ENCODE results near the gene TLK1. TPM values are rescaled to one million over a fixed set of nuclear protein-coding genes. Genes with fewer than 3 reads are reported as not detected.

Gene TLK1
- total and polyA plus RNA-seq, 10 of the 15 experiments (the other 5 are each of a cell fraction or from before 2014, with no cell fraction given): 25.1 to 126 (median 57.3) TPM

GRCh38 chr2:170963386-170963785 lies 197.3 kb downstream of the TLK1 start:
- ChIA-PET RAD21 (ENCODE audit: unreplicated experiment) (no interaction called here), SMC1A (ENCODE audit: uncharacterized antibody, unreplicated experiment) (no interaction called here), POLR2A (no interaction called here), CTCF (no interaction called here)
- Histone ChIP-seq H3K36me3 (ENCODE audit: control insufficient read depth in 2 of 2, insufficient read depth in 2 of 2, low read length in 1 of 2) (peaks cover 16 to 44% of the 10 kb centered on the region in 2 experiments), H3K9ac (ENCODE audit: control insufficient read depth, insufficient read depth, low read length) (no peak overlapping the region), H3K27me3 (replicated peaks in 1 of 2; ENCODE audit: control insufficient read depth in 2 of 2, insufficient read depth in 2 of 2, low read length in 1 of 2) (no peaks in the 10 kb centered on the region), H3K9me3 (replicated peaks; ENCODE audit: control insufficient read depth, insufficient read depth, low read length) (no peaks in the 10 kb centered on the region), H3K4me1 (ENCODE audit: control insufficient read depth, insufficient read depth, low read length) (no peaks in the 10 kb centered on the region), H3K79me2 (ENCODE audit: control insufficient read depth, insufficient read depth, low read length) (no peaks in the 10 kb centered on the region), H4K20me1 (ENCODE audit: control insufficient read depth, insufficient read depth) (no peaks in the 10 kb centered on the region), H3K27ac (ENCODE audit: control insufficient read depth, insufficient read depth) (no peak overlapping the region), H2AFZ (ENCODE audit: control insufficient read depth, low read depth, low read length) (no peak overlapping the region), H3K4me3 (no peak overlapping the region), H3K4me2 (ENCODE audit: control insufficient read depth, insufficient read depth) (no peak overlapping the region)
- in situ Hi-C loops (cut with MboI): loop anchor here (25.0 kb wide), 1 partner anchor 474 kb away; the partner anchor contains the start of genes DCAF17 and METTL8
- ATAC-seq: no peak
- DNase-seq (ENCODE audit: low read depth, low spot score): no peak
- no peak for FAIRE-seq
- no TSS peak for BruUV-seq (replicated peaks)
- 96% methylated on average over 2 of the region's 5 CpGs for WGBS (ENCODE audit: insufficient coverage, insufficient replicate concordance, low lambda C conversion rate, missing lambda C conversion rate)
- TF ChIP-seq BHLHE40 (IDR thresholded peaks at IDR 0.05; ENCODE audit: borderline replicate concordance in 1 of 2, low read depth in 2 of 2, low read length in 1 of 2): no peak
- no peak for TF ChIP-seq ASH2L (IDR thresholded peaks at IDR 0.05; ENCODE audit: borderline replicate concordance, low read depth)
- intact Hi-C loops (cut with micrococcal nuclease; ENCODE audit: unreplicated experiment): no loop called here

GRCh38 chr2:170953941-170954340 lies 206.8 kb downstream of the TLK1 start:
- CTCF ChIA-PET: interaction anchor here (5.7 kb wide), 1 partner anchor 24 kb away, joined by 40 read pairs; the partner anchor contains the start of gene GORASP2
- DNase-seq (ENCODE audit: low read depth, low spot score): no peak
- Histone ChIP-seq H3K27ac (ENCODE audit: control insufficient read depth, insufficient read depth) (no peak overlapping the region), H3K79me2 (ENCODE audit: control insufficient read depth, insufficient read depth, low read length) (peaks cover 2% of the 10 kb centered on the region; the same call in 1 of the 2 replicates), H3K27me3 (replicated peaks in 1 of 2; ENCODE audit: control insufficient read depth in 2 of 2, insufficient read depth in 2 of 2, low read length in 1 of 2) (no peaks in the 10 kb centered on the region), H3K9me3 (replicated peaks; ENCODE audit: control insufficient read depth, insufficient read depth, low read length) (no peaks in the 10 kb centered on the region), H3K36me3 (ENCODE audit: control insufficient read depth in 2 of 2, insufficient read depth in 2 of 2, low read length in 1 of 2) (peaks cover 22 to 44% of the 10 kb centered on the region in 2 experiments), H3K9ac (ENCODE audit: control insufficient read depth, insufficient read depth, low read length) (no peak overlapping the region), H3K4me2 (ENCODE audit: control insufficient read depth, insufficient read depth) (no peak overlapping the region), H4K20me1 (ENCODE audit: control insufficient read depth, insufficient read depth) (peaks cover 4% of the 10 kb centered on the region; the same call in 1 of the 2 replicates), H3K4me1 (ENCODE audit: control insufficient read depth, insufficient read depth, low read length) (peaks cover 21% of the 10 kb centered on the region), H2AFZ (ENCODE audit: control insufficient read depth, low read depth, low read length) (no peak overlapping the region), H3K4me3 (no peak overlapping the region)
- TSS peak; percentile 27 for BruUV-seq (replicated peaks)
- SMC1A ChIA-PET (ENCODE audit: uncharacterized antibody, unreplicated experiment): interaction anchor here (0.6 kb wide), 1 partner anchor 1132 kb away, joined by 3 read pairs; no protein-coding TSS in a partner anchor
- intact Hi-C loops (cut with micrococcal nuclease; ENCODE audit: unreplicated experiment): no loop called here
- 74% methylated on average over 4 of the region's 4 CpGs for WGBS (ENCODE audit: insufficient coverage, insufficient replicate concordance, low lambda C conversion rate, missing lambda C conversion rate)
- RAD21 ChIA-PET (ENCODE audit: unreplicated experiment): no interaction called here
- no peak for TF ChIP-seq NBN (IDR thresholded peaks at IDR 0.05)
- 0 out of 2 replicates have a peak, but pooled peaks have one; percentile 29 for TF ChIP-seq ATF7 (IDR thresholded peaks at IDR 0.05; ENCODE audit: low read depth)
- no peak for FAIRE-seq
- no peak for ATAC-seq
- POLR2A ChIA-PET: no interaction called here
- in situ Hi-C loops (cut with MboI): loop anchor here (25.0 kb wide), 1 partner anchor 483 kb away; the partner anchor contains the start of genes DCAF17 and METTL8
